ENCODE results near the gene WDR7.

WDR7 gene

DNA sequence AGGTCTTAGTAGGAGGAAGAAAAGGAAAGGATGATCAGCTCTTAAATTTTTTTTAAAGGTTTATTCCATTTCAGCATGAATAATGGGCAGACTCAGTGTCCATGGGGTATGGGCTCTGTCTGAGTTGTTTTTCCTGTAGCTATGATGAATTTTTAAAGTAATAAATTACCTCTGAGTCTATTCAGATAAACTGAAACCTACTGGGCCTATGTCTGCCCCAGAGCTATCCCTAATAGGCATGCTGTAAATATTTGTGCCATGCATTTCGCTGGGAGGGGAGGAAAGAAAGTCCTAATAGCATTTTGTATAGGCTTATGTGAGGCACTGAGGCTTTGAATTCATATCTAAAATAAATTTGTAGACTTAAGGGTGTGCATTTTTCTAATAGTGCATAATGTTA is 285.3 kb downstream of the WDR7 start:
- no peak for DNase-seq (ENCODE audit: low read depth)

- no peak for DNase-seq (ENCODE audit: low read depth)
Measured at GRCh38 chr18:56937874-56938430, 286.8 kb downstream of the WDR7 start.

DNA sequence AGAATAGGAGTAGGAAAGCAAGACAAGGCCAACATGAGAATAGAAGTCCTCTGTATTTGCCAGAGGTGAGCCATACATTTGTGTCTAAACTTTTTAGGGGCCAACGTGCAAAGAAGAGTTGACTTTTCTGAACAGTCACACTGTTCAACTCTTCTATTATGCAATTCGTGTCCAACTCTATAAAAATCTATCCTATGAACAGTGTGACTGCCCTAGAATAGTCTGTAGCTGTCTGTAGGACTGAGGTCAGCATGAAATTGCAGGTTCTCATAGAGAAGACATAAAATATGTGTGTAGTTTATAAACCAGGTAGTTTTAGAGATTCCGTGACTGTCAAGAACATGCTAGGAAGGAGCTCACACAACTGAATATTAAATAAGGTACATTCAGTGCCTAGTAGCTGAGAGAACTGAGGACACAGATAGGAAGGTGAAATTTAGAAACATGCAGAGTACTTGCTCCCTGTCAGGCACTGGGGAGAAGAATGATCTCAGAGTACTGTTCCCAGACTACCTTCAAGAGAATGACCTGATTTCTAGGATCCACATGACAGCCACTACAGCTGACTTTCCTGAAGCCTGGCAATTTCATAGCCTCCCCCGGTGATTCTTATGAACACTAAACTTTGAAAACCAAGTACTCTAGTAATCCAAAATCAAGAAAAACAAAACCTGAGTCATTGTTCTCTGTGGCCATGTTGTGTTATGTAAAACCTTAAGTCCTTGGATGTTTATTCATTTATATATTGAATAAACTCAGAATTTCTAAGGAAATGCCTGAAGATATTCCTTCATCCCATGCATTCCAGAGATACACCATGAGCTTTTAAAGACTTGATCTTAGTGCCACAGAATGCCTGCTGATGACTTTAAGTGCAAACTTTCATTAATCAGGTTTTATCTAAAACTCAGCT is 294.3 kb downstream of the WDR7 start:
- DNase-seq (ENCODE audit: low read depth): peak; percentile 25

DNA sequence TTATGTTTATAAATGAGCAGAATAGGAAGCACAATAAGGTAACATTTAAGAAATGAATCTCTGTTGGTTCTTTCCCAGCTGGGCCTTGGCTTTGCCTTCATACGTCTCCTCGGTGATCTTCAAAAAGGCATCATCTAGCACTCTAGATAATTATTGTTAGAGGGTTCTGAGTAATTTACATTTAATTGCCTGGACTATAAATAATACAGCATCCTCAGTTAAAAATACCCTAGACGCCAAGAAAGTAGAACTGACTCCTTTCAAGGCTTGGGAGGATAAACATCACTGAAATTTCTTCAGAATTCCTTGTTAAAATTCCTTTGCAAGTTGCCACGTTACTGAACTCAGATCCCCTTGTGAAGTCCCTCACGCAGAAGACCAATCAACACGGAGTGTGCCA is 296.1 kb downstream of the WDR7 start:
- DNase-seq (ENCODE audit: low read depth): no peak

GRCh38 chr18:56952026-56952425 is 300.9 kb downstream of the WDR7 start:
- DNase-seq (ENCODE audit: low read depth): no peak

DNA sequence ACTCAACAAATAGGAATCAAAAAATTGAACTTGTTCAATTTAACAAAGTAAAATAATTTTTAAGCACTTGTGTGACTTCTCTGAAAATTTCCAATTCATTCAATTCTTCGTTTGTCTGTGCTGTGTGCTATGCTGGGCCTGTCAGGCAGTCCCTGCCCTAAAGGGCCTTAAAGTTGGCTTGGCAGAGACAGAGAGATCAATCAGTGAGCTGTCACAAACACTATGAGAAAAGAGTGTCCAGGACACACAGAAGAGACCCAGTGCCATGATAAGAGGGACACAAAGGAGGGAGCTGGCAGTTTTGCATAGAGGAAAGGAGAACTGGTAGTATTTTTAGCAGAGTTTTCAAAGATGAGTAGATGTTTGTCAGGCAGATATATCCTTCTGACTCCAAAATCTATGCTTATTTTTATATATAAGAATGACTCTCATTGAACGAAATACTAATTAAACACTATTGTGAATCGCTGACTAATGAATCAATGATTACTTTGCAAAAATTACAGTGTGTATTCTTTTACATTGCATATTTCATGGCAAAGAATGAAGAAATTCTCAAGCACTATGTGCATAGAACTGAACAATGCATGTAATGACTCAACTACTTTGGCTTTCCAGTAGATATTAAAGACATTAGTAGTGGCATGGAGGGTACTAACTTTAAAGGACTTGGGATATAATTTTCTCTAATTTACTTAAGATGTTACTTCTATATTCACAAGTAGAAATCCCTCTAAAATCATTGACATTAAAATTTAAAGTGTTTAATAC is 302.5 kb downstream of the WDR7 start:
- DNase-seq (ENCODE audit: low read depth): no peak

DNA sequence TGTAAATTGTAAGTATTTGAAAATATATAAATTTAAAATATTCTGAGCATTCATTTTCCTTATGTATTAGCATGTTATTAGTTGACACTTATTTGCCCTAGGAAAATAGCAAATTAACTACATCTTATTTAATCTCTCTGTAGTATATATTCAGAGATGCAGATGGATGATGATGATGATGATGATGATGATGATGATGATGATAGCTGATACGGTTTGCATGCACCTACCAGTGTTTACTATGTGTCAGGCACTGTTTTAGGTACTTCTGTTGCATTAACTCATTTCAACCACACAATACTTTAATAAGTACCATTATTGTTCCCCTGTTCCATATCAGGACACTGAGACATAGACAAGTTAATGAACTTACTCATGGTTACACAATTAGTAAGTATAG is 304.3 kb downstream of the WDR7 start:
- DNase-seq (ENCODE audit: low read depth): no peak

DNA sequence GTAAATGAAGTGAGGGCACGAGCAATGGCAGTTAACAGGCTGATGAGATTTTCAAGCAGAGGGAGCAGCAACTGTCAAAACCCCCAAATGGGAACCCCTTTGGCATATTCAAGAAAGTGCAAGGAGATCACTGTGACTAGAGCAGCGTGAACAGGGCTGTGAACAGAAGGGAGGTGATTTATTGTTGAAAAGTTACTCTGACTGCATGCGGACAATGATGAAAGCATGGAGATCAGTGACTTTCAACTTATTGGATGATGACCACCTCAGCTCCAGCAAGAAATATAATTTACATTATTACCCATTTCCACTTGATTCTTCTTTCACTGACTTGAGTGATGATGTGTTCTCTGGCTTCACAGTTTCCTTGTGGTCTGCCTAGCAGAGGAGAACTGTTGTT is 308.0 kb downstream of the WDR7 start:
- no peak for DNase-seq (ENCODE audit: low read depth)

DNA sequence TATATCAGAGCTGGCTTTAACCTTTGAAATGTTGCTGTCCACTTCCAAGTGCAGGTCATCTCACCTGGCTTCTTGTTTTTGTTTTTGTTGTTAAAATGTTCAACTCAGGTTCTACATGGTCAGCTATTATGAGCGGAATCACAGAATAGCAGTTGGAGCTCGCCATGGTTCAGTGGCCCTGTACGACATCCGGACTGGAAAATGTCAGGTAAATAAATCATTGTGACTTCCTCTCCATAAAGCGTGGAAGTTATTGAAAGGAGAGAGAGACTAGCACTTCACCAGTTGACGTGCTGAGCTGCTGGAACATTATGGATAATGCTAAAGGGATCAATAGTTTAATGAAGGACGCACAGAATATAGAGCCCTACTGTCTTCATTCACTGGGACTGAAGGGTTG is 311.2 kb downstream of the WDR7 start:
- DNase-seq (ENCODE audit: low read depth): no peak

GRCh38 chr18:56967035-56967434 is 315.9 kb downstream of the WDR7 start:
- DNase-seq (ENCODE audit: low read depth): no peak

GRCh38 chr18:56973487-56973886 is 322.3 kb downstream of the WDR7 start:
- no peak for DNase-seq (ENCODE audit: low read depth)

GRCh38 chr18:56974141-56974540 is 323.0 kb downstream of the WDR7 start:
- no peak for DNase-seq (ENCODE audit: low read depth)

- DNase-seq (ENCODE audit: low read depth): no peak
Measured at GRCh38 chr18:56975276-56975675, 324.1 kb downstream of the WDR7 start.

- no peak for DNase-seq (ENCODE audit: low read depth)
Measured at GRCh38 chr18:56977309-56977708, 326.1 kb downstream of the WDR7 start.

- DNase-seq (ENCODE audit: low read depth): no peak
Measured at GRCh38 chr18:56977771-56978170, 326.6 kb downstream of the WDR7 start.

DNA sequence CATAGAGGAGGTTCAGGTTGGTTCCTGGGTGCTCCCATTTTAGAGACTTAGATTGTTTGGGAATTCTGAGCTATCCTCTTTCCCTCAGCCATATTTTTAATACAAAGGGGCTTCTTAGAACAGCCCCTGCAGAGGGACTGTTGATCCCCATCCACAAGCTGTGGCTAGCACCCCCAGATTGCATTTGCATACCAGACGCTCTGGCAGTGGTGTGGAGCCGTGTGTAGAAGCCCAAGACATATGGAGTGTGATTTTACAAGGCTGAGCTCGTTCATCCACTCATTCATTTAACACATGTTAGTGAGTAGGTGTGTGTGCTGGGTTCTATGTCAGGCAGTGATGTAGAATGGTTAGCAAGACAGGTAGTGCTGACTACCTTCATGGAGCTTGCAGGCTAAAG is 329.0 kb downstream of the WDR7 start:
- DNase-seq (ENCODE audit: low read depth): no peak

GRCh38 chr18:56982766-56983165 is 331.6 kb downstream of the WDR7 start:
- no peak for DNase-seq (ENCODE audit: low read depth)

DNA sequence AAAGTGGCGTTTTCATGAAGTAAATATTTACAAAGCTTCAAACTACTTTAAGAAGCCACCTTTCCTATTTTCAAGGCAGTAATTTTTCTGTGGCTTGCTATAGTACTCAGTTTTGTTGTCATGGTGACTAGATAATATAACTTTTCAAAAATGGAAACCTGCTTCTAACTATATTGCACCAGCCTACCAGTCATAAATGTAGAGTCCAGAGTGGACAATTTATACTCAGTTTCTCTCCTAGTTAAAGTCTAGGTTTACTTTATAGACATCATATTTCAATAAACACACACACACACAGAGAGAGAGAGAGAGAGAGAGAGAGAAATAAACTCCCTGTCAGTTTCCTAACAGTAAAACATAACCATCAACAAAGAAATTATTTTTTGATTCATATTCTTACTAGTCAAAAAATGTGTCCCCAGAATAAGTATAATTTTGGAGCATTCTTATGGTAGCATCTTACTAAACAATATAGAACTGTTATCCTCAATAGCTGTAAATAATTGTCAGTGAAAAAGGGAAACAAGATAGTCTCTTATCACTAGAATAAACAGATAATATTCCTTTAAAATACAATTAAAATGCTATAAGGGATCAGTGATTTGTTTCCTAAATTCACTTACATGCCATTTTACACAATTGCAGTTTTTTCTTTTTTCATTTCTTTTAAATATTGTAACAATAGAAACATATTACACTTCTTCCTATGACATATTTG is 332.3 kb downstream of the WDR7 start:
- DNase-seq (ENCODE audit: low read depth): no peak

GRCh38 chr18:56984731-56985130 is 333.6 kb downstream of the WDR7 start:
- DNase-seq (ENCODE audit: low read depth): no peak

DNA sequence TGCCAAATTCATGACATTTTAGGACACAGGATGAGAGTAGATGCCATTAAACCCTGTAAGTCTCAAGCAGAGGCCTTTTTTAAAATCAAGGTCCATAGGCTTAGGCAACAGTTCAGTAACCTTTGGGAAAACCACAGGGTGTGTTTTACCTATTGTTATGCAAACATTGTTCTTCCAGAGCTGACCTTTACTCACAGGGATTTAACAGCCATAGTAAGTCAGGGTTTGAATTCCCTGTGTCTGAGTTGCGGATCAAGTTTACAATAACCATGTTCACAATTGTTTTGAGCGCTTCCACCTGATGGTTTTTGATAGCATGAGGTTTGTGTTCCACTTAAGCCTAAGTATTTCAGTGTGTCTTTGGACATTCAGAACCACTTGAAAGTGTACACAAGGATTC is 335.7 kb downstream of the WDR7 start:
- no peak for DNase-seq (ENCODE audit: low read depth)

- DNase-seq (ENCODE audit: low read depth): no peak
Measured at GRCh38 chr18:56987236-56987635, 336.1 kb downstream of the WDR7 start.

- DNase-seq (ENCODE audit: low read depth): no peak
Measured at GRCh38 chr18:56988022-56988421, 336.9 kb downstream of the WDR7 start.

All from amniotic epithelial cell (primary cell).